Mesendoderm (in vitro differentiated cells): ENCODE measurements around the gene WASF3.

Experiments
- DNase-seq: peaks from one replicate; pipeline ENCODE4 v3.0.0; 2013
- H2AK5ac ChIP-seq: 2 replicates; pipeline ENCODE4 v1.6.1; 2013; ENCODE audit warnings: low read length, inconsistent platforms
- H2BK120ac ChIP-seq: 2 replicates; pipeline ENCODE4 v1.6.1; 2013; ENCODE audit warnings: low read depth, mild to moderate bottlenecking, low read length, moderate library complexity, mixed read lengths
- H2BK15ac ChIP-seq: replicated peaks from 2 replicates; pipeline ENCODE4 v1.6.1; 2013; ENCODE audit warnings: low read depth, mild to moderate bottlenecking, moderate library complexity
- H2BK5ac ChIP-seq: 2 replicates; pipeline ENCODE4 v1.6.1; 2013; ENCODE audit warnings: low read length, inconsistent platforms
- H3K18ac ChIP-seq: 2 replicates; pipeline ENCODE4 v1.6.1; 2013; ENCODE audit warnings: mild to moderate bottlenecking, low read length, mixed read lengths
- H3K23ac ChIP-seq: one replicate; pipeline ENCODE4 v1.6.1; 2013; ENCODE audit warnings: low read length
- H3K27ac ChIP-seq: 2 replicates; pipeline ENCODE4 v1.5.1; 2013; ENCODE audit warnings: low read depth, mild to moderate bottlenecking, inconsistent platforms, low read length, moderate library complexity
- H3K27me3 ChIP-seq: 2 replicates; pipeline ENCODE4 v1.6.1; 2013; ENCODE audit warnings: low read length, control low read depth, mild to moderate bottlenecking, inconsistent platforms; ENCODE audit not compliant: insufficient read depth, poor library complexity
- H3K36me3 ChIP-seq: 2 replicates; pipeline ENCODE4 v1.6.1; 2013; ENCODE audit warnings: low read length, inconsistent platforms; ENCODE audit not compliant: control insufficient read depth, insufficient read depth
- H3K4ac ChIP-seq: one replicate; pipeline ENCODE4 v1.6.1; 2013; ENCODE audit warnings: low read depth, mild to moderate bottlenecking, low read length, moderate library complexity
- H3K4me1 ChIP-seq: 2 replicates; pipeline ENCODE4 v1.6.1; 2013; ENCODE audit warnings: low read depth, low read length, inconsistent platforms; ENCODE audit not compliant: control insufficient read depth
- H3K4me2 ChIP-seq: 2 replicates; pipeline ENCODE4 v1.6.1; 2013; ENCODE audit warnings: low read length
- H3K4me3 ChIP-seq: 2 replicates; pipeline ENCODE4 v1.5.1; 2013; ENCODE audit warnings: mild to moderate bottlenecking, low read length
- H3K56ac ChIP-seq: one replicate; pipeline ENCODE4 v1.6.1; 2013; ENCODE audit warnings: low read length
- H3K79me1 ChIP-seq: 2 replicates; pipeline ENCODE4 v1.6.1; 2013; ENCODE audit warnings: low read length, inconsistent platforms
- H3K79me2 ChIP-seq: 2 replicates; pipeline ENCODE4 v1.6.1; 2013; ENCODE audit warnings: mild to moderate bottlenecking, low read length; ENCODE audit not compliant: control insufficient read depth, insufficient read depth
- H3K9ac ChIP-seq: 2 replicates; pipeline ENCODE4 v1.6.1; 2013; ENCODE audit warnings: low read length, inconsistent platforms
- H4K5ac ChIP-seq: one replicate; pipeline ENCODE4 v1.6.1; 2013; ENCODE audit warnings: low read length
- H4K8ac ChIP-seq: one replicate; pipeline ENCODE4 v1.6.1; 2013; ENCODE audit warnings: low read depth, mild to moderate bottlenecking, control low read depth, low read length, moderate library complexity
- WGBS: extraction: QIAGEN DNeasy Blood & Tissue Kit; methylation state at CpG from one replicate; pipeline ENCODE4 v1.1.7; 2013; ENCODE audit warnings: low lambda C conversion rate, missing lambda C conversion rate; ENCODE audit not compliant: insufficient coverage; ENCODE audit errors: extremely low coverage; 5-methylcytosine and 5-hydroxymethylcytosine counted together

Gene WASF3

DNA sequence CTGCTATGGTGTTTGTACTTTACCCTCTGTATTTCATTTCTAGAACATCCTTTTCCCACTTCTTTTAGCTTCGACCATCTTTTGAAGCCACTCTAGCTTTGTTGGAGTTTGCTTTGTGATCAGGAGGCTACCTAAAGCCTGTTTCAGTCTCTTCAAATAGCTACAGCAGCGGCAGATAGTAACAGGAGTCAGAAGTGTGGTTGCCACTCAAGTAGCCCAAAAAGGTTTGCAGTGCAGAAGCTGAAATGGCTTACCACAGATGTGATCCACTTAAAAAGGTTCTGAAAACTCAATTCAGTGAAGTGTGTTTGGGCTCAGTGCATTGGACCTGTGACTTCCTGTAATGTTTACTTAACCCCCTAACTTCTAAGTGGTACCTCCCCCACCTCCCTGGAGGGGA, 26.2 kb downstream of the WASF3 start:
- no CpG with 5 or more reads among the region's 2 CpGs for WGBS
- H4K8ac ChIP-seq, result no peak overlapping the region
- H3K4ac ChIP-seq, result no peak overlapping the region
- no peak overlapping the region for H2BK15ac ChIP-seq
- H3K27ac ChIP-seq, result no peak overlapping the region
- no peaks in the 10 kb centered on the region for H3K79me2 ChIP-seq
- H4K5ac ChIP-seq, result no peak overlapping the region
- H2BK120ac ChIP-seq, result no peak overlapping the region
- peaks cover 6% of the 10 kb centered on the region for H3K79me1 ChIP-seq
- H3K4me3 ChIP-seq, result no peak overlapping the region
- DNase-seq, result no peak
- no peak overlapping the region for H3K23ac ChIP-seq
- no peak overlapping the region for H3K18ac ChIP-seq
- H3K27me3 ChIP-seq, result no peaks in the 10 kb centered on the region
- no peaks in the 10 kb centered on the region for H3K36me3 ChIP-seq
- H2AK5ac ChIP-seq, result no peak overlapping the region
- H3K4me2 ChIP-seq, result no peak overlapping the region
- H3K56ac ChIP-seq, result no peak overlapping the region
- H3K4me1 ChIP-seq, result peaks cover 7% of the 10 kb centered on the region
- no peak overlapping the region for H2BK5ac ChIP-seq
- no peak overlapping the region for H3K9ac ChIP-seq

DNA sequence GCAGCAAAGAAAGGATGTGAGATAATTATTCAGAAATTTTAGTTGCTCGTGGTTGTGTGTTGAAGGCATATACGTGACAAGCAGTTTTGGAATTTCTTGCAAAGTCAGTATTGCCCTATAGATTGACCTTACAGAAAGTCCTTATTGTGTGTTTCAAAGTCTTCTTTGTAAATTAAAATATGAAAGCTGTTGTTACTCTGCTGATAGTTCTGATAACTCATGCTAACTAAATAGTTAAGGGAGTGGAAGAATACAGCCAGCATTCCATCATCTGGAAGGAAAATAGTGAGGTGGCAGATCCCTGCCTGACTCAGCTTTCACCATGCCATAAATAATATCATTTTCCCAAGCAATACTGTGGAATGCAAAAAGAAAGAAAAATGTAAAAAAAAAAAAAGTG, 27.2 kb downstream of the WASF3 start:
- peaks cover 7% of the 10 kb centered on the region for H3K4me1 ChIP-seq

DNA sequence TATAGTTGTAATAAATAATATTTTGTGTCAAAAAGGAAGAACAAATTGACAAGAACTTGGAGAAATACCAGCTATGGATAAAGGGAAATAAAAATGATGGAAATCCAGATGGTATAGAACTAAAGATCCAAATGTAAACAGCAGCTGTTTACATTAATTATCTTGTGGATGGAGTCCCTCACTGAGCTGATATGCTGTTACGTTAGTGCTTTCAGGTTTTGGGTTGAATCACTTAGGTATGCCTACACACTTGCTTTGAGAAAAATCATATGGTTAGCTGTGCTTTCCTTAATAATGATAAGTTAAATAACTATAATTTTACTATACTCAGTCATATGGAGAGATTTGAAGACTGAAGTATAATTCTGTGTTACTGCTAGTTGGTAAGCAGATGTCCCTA, 27.7 kb downstream of the WASF3 start:
- H4K8ac ChIP-seq, result no peak overlapping the region
- no peak overlapping the region for H3K4ac ChIP-seq
- no peak overlapping the region for H3K56ac ChIP-seq
- H4K5ac ChIP-seq, result no peak overlapping the region
- H3K36me3 ChIP-seq, result no peaks in the 10 kb centered on the region
- H3K4me3 ChIP-seq, result no peak overlapping the region
- WGBS, result no CpG with 5 or more reads among the region's 1 CpG
- H3K18ac ChIP-seq, result no peak overlapping the region
- H3K23ac ChIP-seq, result no peak overlapping the region
- H2BK120ac ChIP-seq, result no peak overlapping the region
- H3K9ac ChIP-seq, result no peak overlapping the region
- DNase-seq, result no peak
- H3K4me2 ChIP-seq, result no peak overlapping the region
- H2AK5ac ChIP-seq, result no peak overlapping the region
- no peaks in the 10 kb centered on the region for H3K27me3 ChIP-seq
- H3K27ac ChIP-seq, result no peak overlapping the region
- no peak overlapping the region for H2BK5ac ChIP-seq
- no peak overlapping the region for H2BK15ac ChIP-seq
- H3K79me2 ChIP-seq, result no peaks in the 10 kb centered on the region
- H3K4me1 ChIP-seq, result peaks cover 7% of the 10 kb centered on the region
- H3K79me1 ChIP-seq, result peaks cover 6% of the 10 kb centered on the region

More for the DNA sequence above, 27.2 kb downstream of the WASF3 start:
- no peak overlapping the region for H4K5ac ChIP-seq
- H4K8ac ChIP-seq, result no peak overlapping the region
- H2BK15ac ChIP-seq, result no peak overlapping the region
- no peak overlapping the region for H3K23ac ChIP-seq
- no peak overlapping the region for H3K4me3 ChIP-seq
- peaks cover 6% of the 10 kb centered on the region for H3K79me1 ChIP-seq
- no peak overlapping the region for H3K18ac ChIP-seq
- no CpG with 5 or more reads among the region's 2 CpGs for WGBS
- no peaks in the 10 kb centered on the region for H3K79me2 ChIP-seq
- no peak overlapping the region for H3K56ac ChIP-seq
- no peak overlapping the region for H3K4me2 ChIP-seq
- no peak overlapping the region for H2BK120ac ChIP-seq
- no peak overlapping the region for H2AK5ac ChIP-seq
- no peak overlapping the region for H3K27ac ChIP-seq
- DNase-seq, result no peak
- H3K36me3 ChIP-seq, result no peaks in the 10 kb centered on the region
- no peak overlapping the region for H3K4ac ChIP-seq
- no peaks in the 10 kb centered on the region for H3K27me3 ChIP-seq
- H3K9ac ChIP-seq, result no peak overlapping the region
- no peak overlapping the region for H2BK5ac ChIP-seq

DNA sequence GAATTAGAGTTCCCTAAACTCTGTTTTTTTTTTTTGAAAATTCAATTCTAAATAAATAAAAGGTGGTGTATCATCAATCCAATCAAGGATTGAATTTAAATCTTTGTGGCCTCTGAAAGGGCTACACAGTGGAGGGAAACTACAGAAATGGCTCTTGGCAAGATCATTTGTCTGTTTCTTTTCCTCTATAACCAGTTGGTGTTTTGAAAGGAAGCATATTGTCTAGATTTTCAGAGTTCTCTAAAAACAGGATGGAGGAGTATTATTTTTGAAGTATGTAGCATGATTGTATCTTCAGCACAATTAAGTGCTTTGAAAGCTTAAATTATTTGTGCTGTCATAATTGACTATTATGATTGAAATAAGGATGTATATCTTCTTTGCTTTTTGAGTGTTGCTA, 29.8 kb downstream of the WASF3 start:
- Histone ChIP-seq H3K36me3 (no peaks in the 10 kb centered on the region), H3K79me1 (peaks cover 8% of the 10 kb centered on the region), H2AK5ac (no peak overlapping the region), H3K18ac (no peak overlapping the region), H2BK120ac (no peak overlapping the region), H4K8ac (no peak overlapping the region), H2BK5ac (no peak overlapping the region), H3K56ac (no peak overlapping the region), H3K4me1 (peaks cover 7% of the 10 kb centered on the region), H4K5ac (no peak overlapping the region), H3K27ac (no peak overlapping the region), H2BK15ac (no peak overlapping the region), H3K4ac (no peak overlapping the region), H3K27me3 (no peaks in the 10 kb centered on the region), H3K9ac (no peak overlapping the region), H3K4me3 (no peak overlapping the region), H3K4me2 (no peak overlapping the region), H3K23ac (no peak overlapping the region), H3K79me2 (no peaks in the 10 kb centered on the region)
- DNase-seq, result no peak

DNA sequence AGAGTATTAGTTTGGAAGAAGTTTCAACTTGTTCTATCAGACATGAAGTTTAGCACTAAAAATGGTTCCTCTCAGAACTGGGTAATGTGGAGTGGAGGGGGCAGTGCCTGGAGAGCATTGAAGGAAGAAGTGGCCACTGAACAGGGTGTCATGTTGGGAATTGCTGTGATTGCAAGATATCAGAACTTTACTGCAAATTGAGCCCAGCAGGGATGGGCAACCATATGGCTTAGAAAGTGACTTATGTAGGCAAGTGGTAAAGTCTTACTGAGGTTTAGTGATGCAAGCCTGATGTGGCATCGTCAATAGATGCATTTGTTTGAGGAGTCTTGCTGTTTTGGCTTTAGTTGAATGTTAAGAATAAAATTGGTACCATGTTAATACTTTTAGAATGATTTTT, 31.7 kb downstream of the WASF3 start:
- H3K79me2 ChIP-seq, result no peaks in the 10 kb centered on the region
- no peaks in the 10 kb centered on the region for H3K36me3 ChIP-seq
- no peak overlapping the region for H3K18ac ChIP-seq
- H3K56ac ChIP-seq, result no peak overlapping the region
- H3K4ac ChIP-seq, result no peak overlapping the region
- no peak overlapping the region for H2BK15ac ChIP-seq
- H3K27me3 ChIP-seq, result no peaks in the 10 kb centered on the region
- H3K27ac ChIP-seq, result no peak overlapping the region
- H2BK5ac ChIP-seq, result no peak overlapping the region
- H4K8ac ChIP-seq, result no peak overlapping the region
- no peak overlapping the region for H3K9ac ChIP-seq
- no peak overlapping the region for H3K4me2 ChIP-seq
- H2AK5ac ChIP-seq, result no peak overlapping the region
- H3K23ac ChIP-seq, result no peak overlapping the region
- no peak overlapping the region for H2BK120ac ChIP-seq
- WGBS, result no CpG with 5 or more reads among the region's 1 CpG
- H4K5ac ChIP-seq, result no peak overlapping the region
- DNase-seq, result peak; percentile 42
- H3K79me1 ChIP-seq, result peaks cover 9% of the 10 kb centered on the region
- H3K4me1 ChIP-seq, result no peaks in the 10 kb centered on the region
- no peak overlapping the region for H3K4me3 ChIP-seq

DNA sequence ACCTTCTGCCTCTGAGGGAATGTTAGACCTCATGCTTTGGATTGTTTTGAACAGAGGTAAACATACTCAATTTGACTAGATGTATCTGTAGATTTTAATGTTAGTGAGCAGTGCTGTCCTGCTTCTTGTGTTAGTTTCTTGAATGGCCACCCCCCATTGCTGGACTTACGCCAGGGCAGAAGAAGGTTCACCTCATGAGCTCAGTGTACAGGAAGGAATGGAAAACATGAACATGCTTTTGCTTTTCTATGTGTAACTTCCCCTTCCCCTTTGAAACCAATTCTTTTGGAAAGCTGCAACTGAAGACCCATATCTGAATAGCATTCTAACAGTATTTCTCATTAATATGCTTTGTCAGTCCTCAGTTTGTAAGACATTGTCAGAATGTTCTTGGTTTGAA, 32.3 kb downstream of the WASF3 start:
- no peak overlapping the region for H4K8ac ChIP-seq
- H3K56ac ChIP-seq, result no peak overlapping the region
- no peak overlapping the region for H3K9ac ChIP-seq
- H3K27me3 ChIP-seq, result no peaks in the 10 kb centered on the region
- H4K5ac ChIP-seq, result no peak overlapping the region
- H3K36me3 ChIP-seq, result no peaks in the 10 kb centered on the region
- no peak overlapping the region for H3K23ac ChIP-seq
- H3K18ac ChIP-seq, result no peak overlapping the region
- H3K4ac ChIP-seq, result no peak overlapping the region
- no peaks in the 10 kb centered on the region for H3K4me1 ChIP-seq
- no peak overlapping the region for H2AK5ac ChIP-seq
- H2BK120ac ChIP-seq, result no peak overlapping the region
- H3K27ac ChIP-seq, result no peak overlapping the region
- H2BK5ac ChIP-seq, result no peak overlapping the region
- no peak overlapping the region for H3K4me2 ChIP-seq
- peaks cover 9% of the 10 kb centered on the region for H3K79me1 ChIP-seq
- no peak overlapping the region for H2BK15ac ChIP-seq
- WGBS, result no CpG with 5 or more reads among the region's 1 CpG
- DNase-seq, result no peak
- H3K79me2 ChIP-seq, result no peaks in the 10 kb centered on the region
- H3K4me3 ChIP-seq, result no peak overlapping the region
